Neural cell (in vitro differentiated cells): Measurements from ENCODE around the gene PCDHB14. TPM values are rescaled to one million over a fixed set of nuclear protein-coding genes. Genes with fewer than 3 reads are reported as not detected.
"Not testable (repeated sequence)": the region's sequence is repeated elsewhere in the genome, so short reads cannot be mapped to it uniquely, and the experiment has no call there.

ENCODE experiments used
- H2AFZ ChIP-seq: fragments of 200-600, 300-800 bp; sonication (generic), shearing (Covaris generic); 2 replicates; pipeline ENCODE4 v1.6.0; 2014; ENCODE audit warnings: low read depth, mild to moderate bottlenecking, antibody characterized with exemption, low read length, moderate library complexity
- H3F3A ChIP-seq: fragments of 200-600 bp; shearing (Covaris generic); 2 replicates; pipeline ENCODE4 v1.6.1; 2016; ENCODE audit warnings: mild to moderate bottlenecking, moderate library complexity, mixed read lengths, antibody characterized with exemption, low read length; ENCODE audit not compliant: insufficient read depth, poor library complexity, severe bottlenecking
- H3K27ac ChIP-seq: fragments of 200-600, 300-800 bp; sonication (generic), shearing (Covaris generic); 2 replicates; pipeline ENCODE4 v1.5.1; 2014; ENCODE audit warnings: mild to moderate bottlenecking, low read length, moderate library complexity
- H3K27me3 ChIP-seq: fragments of 300-800, 200-600 bp; sonication (generic), shearing (Covaris generic); 2 replicates; pipeline ENCODE4 v1.6.0; 2014; ENCODE audit warnings: mild to moderate bottlenecking, low read depth, low read length, moderate library complexity; ENCODE audit not compliant: insufficient read depth
- H3K36me3 ChIP-seq: fragments of 300-800, 200-600 bp; sonication (generic), shearing (Covaris generic); 2 replicates; pipeline ENCODE4 v1.5.1; 2014; ENCODE audit warnings: mild to moderate bottlenecking, antibody characterized with exemption, low read length, moderate library complexity; ENCODE audit not compliant: insufficient read depth
- H3K4me2 ChIP-seq: fragments of 300-800, 200-600 bp; sonication (generic), shearing (Covaris generic); 2 replicates; pipeline ENCODE4 v1.6.0; 2014; ENCODE audit warnings: mild to moderate bottlenecking, low read length
- H3K4me3 ChIP-seq: fragments of 300-800, 200-600 bp; sonication (generic), shearing (Covaris generic); 2 replicates; pipeline ENCODE4 v1.5.1; 2014; ENCODE audit warnings: mild to moderate bottlenecking, low read length, moderate library complexity
- H3K79me2 ChIP-seq: fragments of 200-600 bp; shearing (Covaris generic); replicated peaks from 2 replicates; pipeline ENCODE4 v1.6.0; 2014; ENCODE audit warnings: mild to moderate bottlenecking, low read length, moderate library complexity; ENCODE audit not compliant: insufficient read depth
- H3K9ac ChIP-seq: fragments of 300-800, 200-600 bp; sonication (generic), shearing (Covaris generic); 2 replicates; pipeline ENCODE4 v1.6.1; 2016; ENCODE audit warnings: mild to moderate bottlenecking, low read length, mixed read lengths
- H3K9me2 ChIP-seq: fragments of 200-600 bp; shearing (Covaris generic); 2 replicates; pipeline ENCODE4 v1.6.1; 2016; ENCODE audit warnings: mild to moderate bottlenecking, low read length, mixed read lengths; ENCODE audit not compliant: insufficient read depth
- H3K9me3 ChIP-seq: fragments of 200-600, 300-800 bp; sonication (generic), shearing (Covaris generic); 2 replicates; pipeline ENCODE4 v1.6.1; 2016; ENCODE audit warnings: mild to moderate bottlenecking, mixed run types, low read length, moderate library complexity, mixed read lengths
- H4K20me1 ChIP-seq: fragments of 200-600 bp; shearing (Covaris generic); 2 replicates; pipeline ENCODE4 v1.6.1; 2016; ENCODE audit warnings: mild to moderate bottlenecking, mixed run types; ENCODE audit not compliant: insufficient read depth
- EP300 ChIP-seq: fragments of 450-650 bp; conservative IDR thresholded peaks from 2 replicates; pipeline ENCODE4 v1.6.1; 2014; ENCODE audit warnings: antibody characterized with exemption, mild to moderate bottlenecking, moderate library complexity; ENCODE audit not compliant: poor library complexity, severe bottlenecking
- POLR2AphosphoS5 ChIP-seq: IDR thresholded peaks from 2 replicates; pipeline ENCODE4 v1.6.1; 2012
- RAD21 ChIP-seq: fragments of 450-650 bp; conservative IDR thresholded peaks from 2 replicates; pipeline ENCODE4 v1.6.1; 2014; ENCODE audit warnings: antibody characterized with exemption, mild to moderate bottlenecking, moderate library complexity
- SMC3 ChIP-seq: fragments of 450-650 bp; conservative IDR thresholded peaks from 2 replicates; pipeline ENCODE4 v1.6.1; 2014; ENCODE audit warnings: antibody characterized with exemption, mild to moderate bottlenecking, moderate library complexity; ENCODE audit not compliant: poor library complexity
- polyA plus RNA-seq: library from polyadenylated mRNA; depleted of rRNA; stranded (reverse); fragments of >200 nt; gene quantifications from 2 replicates; pipeline ENCODE4 v1.2.3, GENCODE V29; 2014
- TF ChIP-seq, protein P1 (sequence below): fragments of 450-650 bp; IDR thresholded peaks from 2 replicates; pipeline ENCODE4 v1.5.1; 2014; ENCODE audit warnings: antibody characterized with exemption, mild to moderate bottlenecking, moderate library complexity; ENCODE audit not compliant: poor library complexity, severe bottlenecking
- TF ChIP-seq, protein P2 (sequence below): IDR thresholded peaks from 2 replicates; pipeline ENCODE4 v1.6.1; 2012; ENCODE audit warnings: borderline replicate concordance

PCDHB14 gene
- polyA plus RNA-seq, 1 donor from 2014 or later: 12.6 TPM

- H3K9me3 ChIP-seq: peaks cover 7% of the 10 kb centered on the region
- no peak within 1 kb of the TSS for H3K4me2 ChIP-seq
- H2AFZ ChIP-seq: no peak within 1 kb of the TSS
- H3K4me3 ChIP-seq: peak within 1 kb of the TSS; percentile 28
- H3K27me3 ChIP-seq: no peaks in the 10 kb centered on the region
- no peak for TF ChIP-seq POLR2AphosphoS5
- TF ChIP-seq RAD21: peak; percentile 27
- H3F3A ChIP-seq: no peaks in the 10 kb centered on the region
- no peak within 1 kb of the TSS for H3K9ac ChIP-seq
- no peaks in the 10 kb centered on the region for H4K20me1 ChIP-seq
- no peak within 1 kb of the TSS for H3K27ac ChIP-seq
- H3K9me2 ChIP-seq: no peaks in the 10 kb centered on the region
- no peaks in the 10 kb centered on the region for H3K79me2 ChIP-seq
- no peaks in the 10 kb centered on the region for H3K36me3 ChIP-seq
Measured at GRCh38 chr5:141186897-141187512, 36.1 kb upstream of the PCDHB14 start, which contains the start of gene PCDHB9. PCDHB9 (plus strand) TSS chr5:141187161; CDS start chr5:141187319, 158 bp downstream.

- not testable (repeated sequence) for H3K4me3 ChIP-seq, H3K9ac ChIP-seq, H3K27ac ChIP-seq, H3K36me3 ChIP-seq, H3K9me2 ChIP-seq, H3K27me3 ChIP-seq, H3K79me2 ChIP-seq, H4K20me1 ChIP-seq, H3K4me2 ChIP-seq, H2AFZ ChIP-seq, H3F3A ChIP-seq
- peaks cover 11% of the 10 kb centered on the region for H3K9me3 ChIP-seq
Measured at GRCh38 chr5:141188682-141189081, 34.5 kb upstream of the PCDHB14 start.

DNA sequence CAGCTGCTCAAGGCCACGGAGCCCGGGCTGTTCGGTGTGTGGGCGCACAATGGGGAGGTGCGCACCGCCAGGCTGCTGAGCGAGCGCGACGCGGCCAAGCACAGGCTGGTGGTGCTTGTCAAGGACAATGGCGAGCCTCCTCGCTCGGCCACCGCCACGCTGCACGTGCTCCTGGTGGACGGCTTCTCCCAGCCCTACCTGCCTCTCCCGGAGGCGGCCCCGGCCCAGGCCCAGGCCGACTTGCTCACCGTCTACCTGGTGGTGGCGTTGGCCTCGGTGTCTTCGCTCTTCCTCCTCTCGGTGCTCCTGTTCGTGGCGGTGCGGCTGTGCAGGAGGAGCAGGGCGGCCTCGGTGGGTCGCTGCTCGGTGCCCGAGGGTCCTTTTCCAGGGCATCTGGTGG, 34.0 kb upstream of the PCDHB14 start:
- not testable (repeated sequence) for H3K27me3 ChIP-seq, H3K9me2 ChIP-seq, H2AFZ ChIP-seq, H3K79me2 ChIP-seq, H3K27ac ChIP-seq, H3K36me3 ChIP-seq, H3F3A ChIP-seq, H3K4me2 ChIP-seq, H3K4me3 ChIP-seq, H3K9ac ChIP-seq, H4K20me1 ChIP-seq
- peaks cover 11% of the 10 kb centered on the region for H3K9me3 ChIP-seq

DNA sequence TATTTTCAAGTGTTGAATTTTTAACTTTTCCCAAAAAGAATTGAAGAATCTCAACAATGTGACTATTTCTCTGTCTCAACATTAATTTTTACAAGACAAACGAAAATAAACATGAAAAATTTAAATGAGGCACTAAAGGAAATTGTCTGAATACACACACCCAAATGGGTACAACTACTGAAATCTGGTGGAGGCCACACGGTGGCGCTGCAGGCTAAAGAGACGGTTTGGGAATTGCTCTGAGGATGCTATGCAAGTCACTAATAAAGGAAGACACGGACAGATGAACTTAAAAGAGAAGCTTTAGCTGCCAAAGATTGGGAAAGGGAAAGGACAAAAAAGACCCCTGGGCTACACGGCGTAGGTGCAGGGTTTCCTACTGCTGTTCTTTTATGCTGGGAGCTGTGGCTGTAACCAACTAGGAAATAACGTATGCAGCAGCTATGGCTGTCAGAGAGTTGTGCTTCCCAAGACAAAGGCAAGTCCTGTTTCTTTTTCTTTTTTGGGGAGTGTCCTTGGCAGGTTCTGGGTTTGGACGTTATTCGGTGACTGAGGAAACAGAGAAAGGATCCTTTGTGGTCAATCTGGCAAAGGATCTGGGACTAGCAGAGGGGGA, 30.9 kb upstream of the PCDHB14 start, which contains the start of gene PCDHB10:
Gene PCDHB10 (plus strand): TSS at position 244 of the 616 bp plus-strand sequence. CDS start 200 bp downstream, at position 444.
- peaks cover 4% of the 10 kb centered on the region for H3K36me3 ChIP-seq
- no peaks in the 10 kb centered on the region for H4K20me1 ChIP-seq
- H3K27me3 ChIP-seq: no peaks in the 10 kb centered on the region
- peaks cover 10% of the 10 kb centered on the region for H3K79me2 ChIP-seq
- no peak within 1 kb of the TSS for H2AFZ ChIP-seq
- H3F3A ChIP-seq: no peaks in the 10 kb centered on the region
- TF ChIP-seq, protein P1, sequence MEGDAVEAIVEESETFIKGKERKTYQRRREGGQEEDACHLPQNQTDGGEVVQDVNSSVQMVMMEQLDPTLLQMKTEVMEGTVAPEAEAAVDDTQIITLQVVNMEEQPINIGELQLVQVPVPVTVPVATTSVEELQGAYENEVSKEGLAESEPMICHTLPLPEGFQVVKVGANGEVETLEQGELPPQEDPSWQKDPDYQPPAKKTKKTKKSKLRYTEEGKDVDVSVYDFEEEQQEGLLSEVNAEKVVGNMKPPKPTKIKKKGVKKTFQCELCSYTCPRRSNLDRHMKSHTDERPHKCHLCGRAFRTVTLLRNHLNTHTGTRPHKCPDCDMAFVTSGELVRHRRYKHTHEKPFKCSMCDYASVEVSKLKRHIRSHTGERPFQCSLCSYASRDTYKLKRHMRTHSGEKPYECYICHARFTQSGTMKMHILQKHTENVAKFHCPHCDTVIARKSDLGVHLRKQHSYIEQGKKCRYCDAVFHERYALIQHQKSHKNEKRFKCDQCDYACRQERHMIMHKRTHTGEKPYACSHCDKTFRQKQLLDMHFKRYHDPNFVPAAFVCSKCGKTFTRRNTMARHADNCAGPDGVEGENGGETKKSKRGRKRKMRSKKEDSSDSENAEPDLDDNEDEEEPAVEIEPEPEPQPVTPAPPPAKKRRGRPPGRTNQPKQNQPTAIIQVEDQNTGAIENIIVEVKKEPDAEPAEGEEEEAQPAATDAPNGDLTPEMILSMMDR: peak; percentile 56
- TF ChIP-seq SMC3 (peak; percentile 30), RAD21 (peak; percentile 59), EP300 (no peak)
- TF ChIP-seq, protein P2, sequence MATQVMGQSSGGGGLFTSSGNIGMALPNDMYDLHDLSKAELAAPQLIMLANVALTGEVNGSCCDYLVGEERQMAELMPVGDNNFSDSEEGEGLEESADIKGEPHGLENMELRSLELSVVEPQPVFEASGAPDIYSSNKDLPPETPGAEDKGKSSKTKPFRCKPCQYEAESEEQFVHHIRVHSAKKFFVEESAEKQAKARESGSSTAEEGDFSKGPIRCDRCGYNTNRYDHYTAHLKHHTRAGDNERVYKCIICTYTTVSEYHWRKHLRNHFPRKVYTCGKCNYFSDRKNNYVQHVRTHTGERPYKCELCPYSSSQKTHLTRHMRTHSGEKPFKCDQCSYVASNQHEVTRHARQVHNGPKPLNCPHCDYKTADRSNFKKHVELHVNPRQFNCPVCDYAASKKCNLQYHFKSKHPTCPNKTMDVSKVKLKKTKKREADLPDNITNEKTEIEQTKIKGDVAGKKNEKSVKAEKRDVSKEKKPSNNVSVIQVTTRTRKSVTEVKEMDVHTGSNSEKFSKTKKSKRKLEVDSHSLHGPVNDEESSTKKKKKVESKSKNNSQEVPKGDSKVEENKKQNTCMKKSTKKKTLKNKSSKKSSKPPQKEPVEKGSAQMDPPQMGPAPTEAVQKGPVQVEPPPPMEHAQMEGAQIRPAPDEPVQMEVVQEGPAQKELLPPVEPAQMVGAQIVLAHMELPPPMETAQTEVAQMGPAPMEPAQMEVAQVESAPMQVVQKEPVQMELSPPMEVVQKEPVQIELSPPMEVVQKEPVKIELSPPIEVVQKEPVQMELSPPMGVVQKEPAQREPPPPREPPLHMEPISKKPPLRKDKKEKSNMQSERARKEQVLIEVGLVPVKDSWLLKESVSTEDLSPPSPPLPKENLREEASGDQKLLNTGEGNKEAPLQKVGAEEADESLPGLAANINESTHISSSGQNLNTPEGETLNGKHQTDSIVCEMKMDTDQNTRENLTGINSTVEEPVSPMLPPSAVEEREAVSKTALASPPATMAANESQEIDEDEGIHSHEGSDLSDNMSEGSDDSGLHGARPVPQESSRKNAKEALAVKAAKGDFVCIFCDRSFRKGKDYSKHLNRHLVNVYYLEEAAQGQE: no peak
- H3K9ac ChIP-seq: peak within 1 kb of the TSS; percentile 49
- no peak within 1 kb of the TSS for H3K27ac ChIP-seq
- H3K9me2 ChIP-seq: no peaks in the 10 kb centered on the region
- peaks cover 15% of the 10 kb centered on the region for H3K9me3 ChIP-seq
- peak within 1 kb of the TSS; percentile 53 for H3K4me3 ChIP-seq
- H3K4me2 ChIP-seq: no peak within 1 kb of the TSS

GRCh38 chr5:141194332-141194731, 28.8 kb upstream of the PCDHB14 start:
- peaks cover 21% of the 10 kb centered on the region for H3K9me3 ChIP-seq
- not testable (repeated sequence) for H3K9me2 ChIP-seq, H3F3A ChIP-seq, H3K4me2 ChIP-seq, H3K9ac ChIP-seq, H3K4me3 ChIP-seq, H4K20me1 ChIP-seq, H3K79me2 ChIP-seq, H3K36me3 ChIP-seq, H3K27ac ChIP-seq, H2AFZ ChIP-seq, H3K27me3 ChIP-seq
